Measurements from ENCODE around the gene KCNQ1OT1.

Gene KCNQ1OT1

GRCh38 chr11:2581931-2582350 lies 117.9 kb downstream of the KCNQ1OT1 start:
- DNase-seq (ENCODE audit: low read depth): no peak

- DNase-seq (ENCODE audit: low read depth): no peak
Observed at GRCh38 chr11:2581151-2581930, 118.5 kb downstream of the KCNQ1OT1 start.

GRCh38 chr11:2580571-2581001 lies 119.2 kb downstream of the KCNQ1OT1 start:
- no peak for DNase-seq (ENCODE audit: low read depth)

GRCh38 chr11:2580061-2580421 lies 119.8 kb downstream of the KCNQ1OT1 start:
- no peak for DNase-seq (ENCODE audit: low read depth)

- DNase-seq (ENCODE audit: low read depth): no peak
Observed at GRCh38 chr11:2579315-2580060, 120.3 kb downstream of the KCNQ1OT1 start.

- DNase-seq (ENCODE audit: low read depth): no peak
Observed at GRCh38 chr11:2578929-2579270, 120.9 kb downstream of the KCNQ1OT1 start.

- DNase-seq (ENCODE audit: low read depth): no peak
Observed at GRCh38 chr11:2577991-2578928, 121.5 kb downstream of the KCNQ1OT1 start.

GRCh38 chr11:2577031-2577990 lies 122.5 kb downstream of the KCNQ1OT1 start:
- no peak for DNase-seq (ENCODE audit: low read depth)

- no peak for DNase-seq (ENCODE audit: low read depth)
Observed at GRCh38 chr11:2576549-2576948, 123.2 kb downstream of the KCNQ1OT1 start.

GRCh38 chr11:2576111-2576510 lies 123.7 kb downstream of the KCNQ1OT1 start:
- DNase-seq (ENCODE audit: low read depth): no peak

GRCh38 chr11:2575591-2576051 lies 124.2 kb downstream of the KCNQ1OT1 start:
- DNase-seq (ENCODE audit: low read depth): no peak

- DNase-seq (ENCODE audit: low read depth): no peak
Observed at GRCh38 chr11:2574553-2575535, 125.0 kb downstream of the KCNQ1OT1 start.

GRCh38 chr11:2574043-2574552 lies 125.7 kb downstream of the KCNQ1OT1 start:
- no peak for DNase-seq (ENCODE audit: low read depth)

- DNase-seq (ENCODE audit: low read depth): no peak
Observed at GRCh38 chr11:2573240-2574042, 126.4 kb downstream of the KCNQ1OT1 start.

GRCh38 chr11:2572491-2573239 lies 127.1 kb downstream of the KCNQ1OT1 start:
- no peak for DNase-seq (ENCODE audit: low read depth)

GRCh38 chr11:2571598-2572281 lies 128.1 kb downstream of the KCNQ1OT1 start:
- no peak for DNase-seq (ENCODE audit: low read depth)

GRCh38 chr11:2570841-2571597 lies 128.8 kb downstream of the KCNQ1OT1 start:
- no peak for DNase-seq (ENCODE audit: low read depth)
